WTC11 (cell line): ENCODE data around the gene FAM151A. TPM values are rescaled to one million over a fixed set of nuclear protein-coding genes. Genes with fewer than 3 reads are reported as not detected.

Experiments used
- ATAC-seq: fragments of 200-7000 bp; cut with Tn5 transposase; 2 replicates; pipeline ENCODE4 v1.10.0; 2021; ENCODE audit warnings: mild to moderate bottlenecking, moderate library complexity
- CTCF ChIA-PET: fragments of 300-600 bp; sonication (Branson Sonifier 250); formaldehyde crosslinking; loops from one replicate; lab custom pipeline; 2021; ENCODE audit warnings: antibody characterized with exemption; lab: Charles Lee
- POLR2A ChIA-PET: fragments of 350-600 bp; sonication (Branson Sonifier 250); formaldehyde crosslinking; loops from one replicate; lab custom pipeline; 2021; ENCODE audit warnings: antibody characterized with exemption; lab: Charles Lee
- DNase-seq: peaks from one replicate; pipeline ENCODE4 v3.0.0; 2021; ENCODE audit warnings: low spot score
- H3K27ac Mint-ChIP-seq: 2 replicates; pipeline ENCODE4 v1.8.0; 2021; ENCODE audit warnings: mixed read lengths
- H3K27me3 Mint-ChIP-seq: 2 replicates; pipeline ENCODE4 v1.8.0; 2021; ENCODE audit warnings: low read depth, mild to moderate bottlenecking, moderate library complexity, mixed read lengths
- H3K36me3 Mint-ChIP-seq: 2 replicates; pipeline ENCODE4 v1.8.0; 2021; ENCODE audit warnings: mixed read lengths
- H3K4me1 Mint-ChIP-seq: 2 replicates; pipeline ENCODE4 v1.8.0; 2022; ENCODE audit warnings: mixed read lengths
- H3K4me3 Mint-ChIP-seq: 2 replicates; pipeline ENCODE4 v1.8.0; 2021; ENCODE audit warnings: mild to moderate bottlenecking, moderate library complexity, mixed read lengths
- H3K9me3 Mint-ChIP-seq: 2 replicates; pipeline ENCODE4 v1.8.0; 2021; ENCODE audit warnings: mixed read lengths
- CREM ChIP-seq: sonication (generic); formaldehyde crosslinking; IDR thresholded peaks from 2 replicates; pipeline ENCODE4 v1.8.1; 2022; ENCODE audit warnings: mild to moderate bottlenecking, missing genetic modification reagents, moderate library complexity
- FOXJ3 ChIP-seq: sonication (generic); formaldehyde crosslinking; IDR thresholded peaks from 2 replicates; pipeline ENCODE4 v1.9.0; 2021; ENCODE audit warnings: missing genetic modification reagents, mild to moderate bottlenecking, borderline replicate concordance
- FOXP1 ChIP-seq: sonication (generic); formaldehyde crosslinking; IDR thresholded peaks from 2 replicates; pipeline ENCODE4 v1.8.0; 2022; ENCODE audit warnings: missing genetic modification reagents, mild to moderate bottlenecking, moderate library complexity, borderline replicate concordance
- HMGA2 ChIP-seq: fragments of 250-450 bp; sonication (Bioruptor Pico); IDR thresholded peaks from 2 replicates; pipeline ENCODE4 v1.4.0; 2021; ENCODE audit warnings: mild to moderate bottlenecking, moderate library complexity
- HMGXB4 ChIP-seq: sonication (generic); formaldehyde crosslinking; IDR thresholded peaks from 2 replicates; pipeline ENCODE4 v1.8.1; 2023; ENCODE audit warnings: mild to moderate bottlenecking, moderate library complexity, missing genetic modification reagents
- IRF1 ChIP-seq: sonication (generic); formaldehyde crosslinking; IDR thresholded peaks from 2 replicates; pipeline ENCODE4 v1.8.0; 2023; ENCODE audit warnings: missing genetic modification reagents
- IRF2 ChIP-seq: sonication (generic); formaldehyde crosslinking; IDR thresholded peaks from 2 replicates; pipeline ENCODE4 v1.8.0; 2022; ENCODE audit warnings: low read depth, missing genetic modification reagents, borderline replicate concordance
- JAZF1 ChIP-seq: fragments of 250-450 bp; sonication (Bioruptor Pico); IDR thresholded peaks from 2 replicates; pipeline ENCODE4 v1.9.0; 2021; ENCODE audit warnings: moderate library complexity, mild to moderate bottlenecking, inconsistent platforms
- KAT7 ChIP-seq: sonication (generic); formaldehyde crosslinking; IDR thresholded peaks from 2 replicates; pipeline ENCODE4 v1.8.1; 2023; ENCODE audit warnings: missing genetic modification reagents, mild to moderate bottlenecking, borderline replicate concordance
- MXD4 ChIP-seq: fragments of 250-450 bp; sonication (Bioruptor Pico); IDR thresholded peaks from 2 replicates; pipeline ENCODE4 v1.8.0; 2021; ENCODE audit warnings: mild to moderate bottlenecking, moderate library complexity, borderline replicate concordance
- NFATC4 ChIP-seq: fragments of 250-450 bp; sonication (Bioruptor Pico); IDR thresholded peaks from 2 replicates; pipeline ENCODE4 v1.9.0; 2021; ENCODE audit warnings: mild to moderate bottlenecking
- NFE2L1 ChIP-seq: sonication (generic); formaldehyde crosslinking; IDR thresholded peaks from 2 replicates; pipeline ENCODE4 v1.8.1; 2023; ENCODE audit warnings: missing genetic modification reagents
- NR2C2 ChIP-seq: sonication (generic); formaldehyde crosslinking; IDR thresholded peaks from 2 replicates; pipeline ENCODE4 v1.8.0; 2022; ENCODE audit warnings: mild to moderate bottlenecking, missing genetic modification reagents
- PRRX2 ChIP-seq: fragments of 250-450 bp; sonication (Bioruptor Pico); IDR thresholded peaks from 2 replicates; pipeline ENCODE4 v1.8.0; 2021; ENCODE audit warnings: mild to moderate bottlenecking
- RORB ChIP-seq: fragments of 250-450 bp; sonication (Bioruptor Pico); IDR thresholded peaks from 2 replicates; pipeline ENCODE4 v1.9.0; 2021; ENCODE audit warnings: mild to moderate bottlenecking
- SOX15 ChIP-seq: fragments of 250-450 bp; sonication (Bioruptor Pico); IDR thresholded peaks from 2 replicates; pipeline ENCODE4 v1.9.0; 2021; ENCODE audit warnings: mild to moderate bottlenecking
- TEAD1 ChIP-seq: sonication (generic); formaldehyde crosslinking; IDR thresholded peaks from 2 replicates; pipeline ENCODE4 v1.8.0; 2022; ENCODE audit warnings: mild to moderate bottlenecking, missing genetic modification reagents
- ZNF121 ChIP-seq: sonication (generic); formaldehyde crosslinking; IDR thresholded peaks from 2 replicates; pipeline ENCODE4 v1.8.0; 2023; ENCODE audit warnings: missing genetic modification reagents
- ZNF232 ChIP-seq: sonication (generic); formaldehyde crosslinking; IDR thresholded peaks from 2 replicates; pipeline ENCODE4 v1.8.0; 2022; ENCODE audit warnings: mild to moderate bottlenecking, missing genetic modification reagents
- ZNF425 ChIP-seq: fragments of 250-450 bp; sonication (Bioruptor Pico); conservative IDR thresholded peaks from 2 replicates; pipeline ENCODE4 v1.9.0; 2021; ENCODE audit warnings: mild to moderate bottlenecking
- ZNF671 ChIP-seq: fragments of 250-450 bp; sonication (Bioruptor Pico); IDR thresholded peaks from 2 replicates; pipeline ENCODE4 v1.8.0; 2021; ENCODE audit warnings: mild to moderate bottlenecking
- total RNA-seq: library from RNA; stranded (reverse); gene quantifications from 3 replicates; pipeline ENCODE4 v1.2.3, GENCODE V29; 2021
- TF ChIP-seq, protein P1 (sequence below): sonication (generic); formaldehyde crosslinking; conservative IDR thresholded peaks from 2 replicates; pipeline ENCODE4 v1.8.1; 2022; ENCODE audit warnings: mild to moderate bottlenecking, missing genetic modification reagents
- TF ChIP-seq, protein P2 (sequence below): sonication (generic); formaldehyde crosslinking; IDR thresholded peaks from 2 replicates; pipeline ENCODE4 v1.8.0; 2022; ENCODE audit warnings: mild to moderate bottlenecking, missing genetic modification reagents
- TF ChIP-seq, protein P3 (sequence below): sonication (generic); formaldehyde crosslinking; IDR thresholded peaks from 2 replicates; pipeline ENCODE4 v1.8.1; 2023; ENCODE audit warnings: mild to moderate bottlenecking, missing genetic modification reagents

FAM151A gene
- total RNA-seq, 1 experiment from 2014 or later: 0.11 TPM

GRCh38 chr1:54600947-54601721 lies 22.2 kb downstream of the FAM151A start:
- DNase-seq (no peak), ATAC-seq (no peak)
- no peaks in the 10 kb centered on the region for H3K9me3 Mint-ChIP-seq
- peaks cover 14% of the 10 kb centered on the region for H3K4me1 Mint-ChIP-seq
- TF ChIP-seq JAZF1 (CRISPR knock-in tag) (no peak), IRF2 (CRISPR knock-in tag) (no peak), ZNF121 (CRISPR knock-in tag) (no peak), KAT7 (CRISPR knock-in tag) (no peak)
- TF ChIP-seq, protein P1, sequence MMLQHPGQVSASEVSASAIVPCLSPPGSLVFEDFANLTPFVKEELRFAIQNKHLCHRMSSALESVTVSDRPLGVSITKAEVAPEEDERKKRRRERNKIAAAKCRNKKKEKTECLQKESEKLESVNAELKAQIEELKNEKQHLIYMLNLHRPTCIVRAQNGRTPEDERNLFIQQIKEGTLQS: no peak
- ChIA-PET CTCF (no interaction called here), POLR2A (no interaction called here)
- H3K27me3 Mint-ChIP-seq: no peaks in the 10 kb centered on the region
- H3K36me3 Mint-ChIP-seq: no peaks in the 10 kb centered on the region
- H3K4me3 Mint-ChIP-seq: no peak overlapping the region
- no peak overlapping the region; the same call in 1 of the 2 replicates for H3K27ac Mint-ChIP-seq

GRCh38 chr1:54599211-54599823 lies 24.0 kb downstream of the FAM151A start:
- CTCF ChIA-PET: no interaction called here
- no peak for DNase-seq
- no peak for ATAC-seq
- POLR2A ChIA-PET: no interaction called here
- H3K27me3 Mint-ChIP-seq: no peaks in the 10 kb centered on the region
- H3K9me3 Mint-ChIP-seq: no peaks in the 10 kb centered on the region
- no peak overlapping the region for H3K4me3 Mint-ChIP-seq
- H3K36me3 Mint-ChIP-seq: no peaks in the 10 kb centered on the region
- TF ChIP-seq RORB (CRISPR knock-in tag): no peak
- no peak for TF ChIP-seq ZNF671 (CRISPR knock-in tag)
- no peak for TF ChIP-seq CREM (CRISPR knock-in tag)
- TF ChIP-seq, protein P2, sequence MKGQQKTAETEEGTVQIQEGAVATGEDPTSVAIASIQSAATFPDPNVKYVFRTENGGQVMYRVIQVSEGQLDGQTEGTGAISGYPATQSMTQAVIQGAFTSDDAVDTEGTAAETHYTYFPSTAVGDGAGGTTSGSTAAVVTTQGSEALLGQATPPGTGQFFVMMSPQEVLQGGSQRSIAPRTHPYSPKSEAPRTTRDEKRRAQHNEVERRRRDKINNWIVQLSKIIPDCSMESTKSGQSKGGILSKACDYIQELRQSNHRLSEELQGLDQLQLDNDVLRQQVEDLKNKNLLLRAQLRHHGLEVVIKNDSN (CRISPR knock-in tag): no peak
- no peak for TF ChIP-seq IRF1 (CRISPR knock-in tag)
- no peak for TF ChIP-seq SOX15 (CRISPR knock-in tag)
- no peak for TF ChIP-seq NFATC4 (CRISPR knock-in tag)
- TF ChIP-seq ZNF232 (CRISPR knock-in tag): no peak
- no peak for TF ChIP-seq NFE2L1
- TF ChIP-seq NR2C2 (CRISPR knock-in tag): no peak
- no peak for TF ChIP-seq HMGXB4 (CRISPR knock-in tag)
- no peak for TF ChIP-seq HMGA2 (CRISPR knock-in tag)
- no peak for TF ChIP-seq TEAD1
- TF ChIP-seq MXD4 (CRISPR knock-in tag): no peak
- TF ChIP-seq, protein P3, sequence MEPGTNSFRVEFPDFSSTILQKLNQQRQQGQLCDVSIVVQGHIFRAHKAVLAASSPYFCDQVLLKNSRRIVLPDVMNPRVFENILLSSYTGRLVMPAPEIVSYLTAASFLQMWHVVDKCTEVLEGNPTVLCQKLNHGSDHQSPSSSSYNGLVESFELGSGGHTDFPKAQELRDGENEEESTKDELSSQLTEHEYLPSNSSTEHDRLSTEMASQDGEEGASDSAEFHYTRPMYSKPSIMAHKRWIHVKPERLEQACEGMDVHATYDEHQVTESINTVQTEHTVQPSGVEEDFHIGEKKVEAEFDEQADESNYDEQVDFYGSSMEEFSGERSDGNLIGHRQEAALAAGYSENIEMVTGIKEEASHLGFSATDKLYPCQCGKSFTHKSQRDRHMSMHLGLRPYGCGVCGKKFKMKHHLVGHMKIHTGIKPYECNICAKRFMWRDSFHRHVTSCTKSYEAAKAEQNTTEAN (CRISPR knock-in tag): no peak
- TF ChIP-seq PRRX2 (CRISPR knock-in tag): no peak
- TF ChIP-seq FOXP1: no peak
- TF ChIP-seq ZNF425 (CRISPR knock-in tag): no peak
- no peak for TF ChIP-seq ZNF121 (CRISPR knock-in tag)
- no peak for TF ChIP-seq FOXJ3 (CRISPR knock-in tag)
- H3K27ac Mint-ChIP-seq: no peak overlapping the region
- H3K4me1 Mint-ChIP-seq: peaks cover 14% of the 10 kb centered on the region
